ENCODE results near the gene ZNF302. TPM values are rescaled to one million over a fixed set of nuclear protein-coding genes. Genes with fewer than 3 reads are reported as not detected.
A peak's percentile ranks its signal among the peaks of the same experiment; 100 is the strongest.
"Not testable (repeated sequence)": the region's sequence is repeated elsewhere in the genome, so short reads cannot be mapped to it uniquely, and the experiment has no call there.

ZNF302 gene
- total RNA-seq, 1 donor from 2014 or later: 38.8 TPM

- H3K9me3 Mint-ChIP-seq (ENCODE audit: unreplicated experiment): peaks cover 15% of the 10 kb centered on the region
Measured at GRCh38 chr19:34678085-34678412, 571 bp downstream of the ZNF302 start.

DNA sequence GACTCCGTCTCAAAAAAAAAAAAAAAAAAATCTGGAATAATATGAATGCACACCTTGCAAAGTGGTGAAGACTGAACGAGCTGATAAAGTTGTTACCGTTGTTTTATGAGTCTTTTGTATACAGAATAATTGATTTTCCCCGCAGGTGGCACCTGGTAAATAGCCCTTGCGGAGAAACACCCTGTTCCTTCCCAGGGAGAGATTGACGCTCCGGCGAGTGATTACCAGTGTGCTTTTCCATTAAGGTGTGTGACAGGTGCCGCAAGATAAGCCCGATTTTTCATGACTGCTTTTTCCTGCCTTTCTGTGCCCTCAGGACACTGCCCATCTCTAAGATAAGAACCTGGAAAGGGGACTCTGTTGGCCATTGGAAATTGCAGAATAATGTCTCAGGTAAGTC, 943 bp downstream of the ZNF302 start:
- H3K4me1 Mint-ChIP-seq (ENCODE audit: low read depth, unreplicated experiment): peaks cover 9% of the 10 kb centered on the region
- peaks cover 16% of the 10 kb centered on the region for H3K9me3 Mint-ChIP-seq (ENCODE audit: unreplicated experiment)
- peaks cover 22% of the 10 kb centered on the region for H3K36me3 Mint-ChIP-seq (ENCODE audit: unreplicated experiment)
- H3K4me3 Mint-ChIP-seq (ENCODE audit: unreplicated experiment): peak overlapping the region; percentile 89
- peak overlapping the region; percentile 85 for H3K27ac Mint-ChIP-seq (ENCODE audit: unreplicated experiment)
- peaks cover 5% of the 10 kb centered on the region for H3K27me3 Mint-ChIP-seq (ENCODE audit: unreplicated experiment)
- no peak for TF ChIP-seq CTCF (IDR thresholded peaks at IDR 0.05; ENCODE audit: partially characterized antibody, unreplicated experiment)
- no peak for DNase-seq

More at GRCh38 chr19:34678085-34678412, 571 bp downstream of the ZNF302 start:
- no peak for DNase-seq
- peaks cover 5% of the 10 kb centered on the region for H3K27me3 Mint-ChIP-seq (ENCODE audit: unreplicated experiment)
- H3K27ac Mint-ChIP-seq (ENCODE audit: unreplicated experiment): peak overlapping the region; percentile 85
- H3K4me1 Mint-ChIP-seq (ENCODE audit: low read depth, unreplicated experiment): peaks cover 9% of the 10 kb centered on the region
- no peak for TF ChIP-seq CTCF (IDR thresholded peaks at IDR 0.05; ENCODE audit: partially characterized antibody, unreplicated experiment)
- H3K4me3 Mint-ChIP-seq (ENCODE audit: unreplicated experiment): peak overlapping the region; percentile 89
- peaks cover 19% of the 10 kb centered on the region for H3K36me3 Mint-ChIP-seq (ENCODE audit: unreplicated experiment)

GRCh38 chr19:34681478-34681877, 4.0 kb downstream of the ZNF302 start:
- TF ChIP-seq CTCF (IDR thresholded peaks at IDR 0.05; ENCODE audit: partially characterized antibody, unreplicated experiment): no peak
- Mint-ChIP-seq H3K27me3 (ENCODE audit: unreplicated experiment) (peaks cover 5% of the 10 kb centered on the region), H3K9me3 (ENCODE audit: unreplicated experiment) (peaks cover 21% of the 10 kb centered on the region), H3K36me3 (ENCODE audit: unreplicated experiment) (peaks cover 48% of the 10 kb centered on the region), H3K27ac (ENCODE audit: unreplicated experiment) (no peak overlapping the region), H3K4me1 (ENCODE audit: low read depth, unreplicated experiment) (peaks cover 9% of the 10 kb centered on the region), H3K4me3 (ENCODE audit: unreplicated experiment) (no peak overlapping the region)
- no peak for DNase-seq

GRCh38 chr19:34685266-34685665, 7.8 kb downstream of the ZNF302 start:
- Mint-ChIP-seq H3K36me3 (ENCODE audit: unreplicated experiment) (peaks cover 52% of the 10 kb centered on the region), H3K9me3 (ENCODE audit: unreplicated experiment) (peaks cover 14% of the 10 kb centered on the region)
- not testable (repeated sequence) for H3K4me1 Mint-ChIP-seq (ENCODE audit: low read depth, unreplicated experiment)

DNA sequence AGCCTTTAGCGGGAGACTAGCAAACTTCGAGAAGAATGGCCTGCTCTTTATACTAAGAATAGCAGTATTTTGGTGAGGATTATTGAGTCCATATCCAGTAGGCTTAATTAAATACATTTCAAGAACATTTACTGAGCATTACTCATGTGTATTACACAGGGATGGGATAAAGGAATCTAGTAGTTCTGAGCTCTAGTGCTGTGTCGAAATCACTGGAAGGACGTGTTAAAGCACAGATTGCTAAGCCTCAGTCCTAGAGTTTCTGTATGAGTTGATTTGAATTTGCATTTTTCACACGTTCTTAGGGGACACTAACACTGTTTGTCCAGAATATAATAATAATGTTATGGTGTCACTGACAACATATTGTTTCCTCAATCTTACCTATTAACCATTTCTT, 9.0 kb downstream of the ZNF302 start:
- Mint-ChIP-seq H3K27ac (ENCODE audit: unreplicated experiment) (no peak overlapping the region), H3K36me3 (ENCODE audit: unreplicated experiment) (peaks cover 51% of the 10 kb centered on the region), H3K4me3 (ENCODE audit: unreplicated experiment) (no peak overlapping the region), H3K4me1 (ENCODE audit: low read depth, unreplicated experiment) (no peaks in the 10 kb centered on the region), H3K9me3 (ENCODE audit: unreplicated experiment) (peaks cover 14% of the 10 kb centered on the region), H3K27me3 (ENCODE audit: unreplicated experiment) (no peaks in the 10 kb centered on the region)
- DNase-seq: no peak
- no peak for TF ChIP-seq CTCF (IDR thresholded peaks at IDR 0.05; ENCODE audit: partially characterized antibody, unreplicated experiment)

More at GRCh38 chr19:34685266-34685665, 7.8 kb downstream of the ZNF302 start:
- H3K27me3 Mint-ChIP-seq (ENCODE audit: unreplicated experiment); H3K27ac Mint-ChIP-seq (ENCODE audit: unreplicated experiment); H3K4me3 Mint-ChIP-seq (ENCODE audit: unreplicated experiment); DNase-seq: not testable (repeated sequence)

GRCh38 chr19:34687348-34687747, 9.9 kb downstream of the ZNF302 start:
- Mint-ChIP-seq H3K36me3 (ENCODE audit: unreplicated experiment) (peaks cover 46% of the 10 kb centered on the region), H3K4me1 (ENCODE audit: low read depth, unreplicated experiment) (no peaks in the 10 kb centered on the region), H3K9me3 (ENCODE audit: unreplicated experiment) (peaks cover 14% of the 10 kb centered on the region), H3K27ac (ENCODE audit: unreplicated experiment) (no peak overlapping the region), H3K27me3 (ENCODE audit: unreplicated experiment) (no peaks in the 10 kb centered on the region), H3K4me3 (ENCODE audit: unreplicated experiment) (no peak overlapping the region)
- TF ChIP-seq CTCF (IDR thresholded peaks at IDR 0.05; ENCODE audit: partially characterized antibody, unreplicated experiment): no peak
- no peak for DNase-seq

Data from glutamatergic neuron (in vitro differentiated cells).